Activated gamma-delta T cell (primary cell): ENCODE data around the gene KDM4B.

ENCODE experiments used
- DNase-seq: peaks from one replicate; lab custom pipeline; 2025; lab: John Stamatoyannopoulos, UW

KDM4B gene

DNA sequence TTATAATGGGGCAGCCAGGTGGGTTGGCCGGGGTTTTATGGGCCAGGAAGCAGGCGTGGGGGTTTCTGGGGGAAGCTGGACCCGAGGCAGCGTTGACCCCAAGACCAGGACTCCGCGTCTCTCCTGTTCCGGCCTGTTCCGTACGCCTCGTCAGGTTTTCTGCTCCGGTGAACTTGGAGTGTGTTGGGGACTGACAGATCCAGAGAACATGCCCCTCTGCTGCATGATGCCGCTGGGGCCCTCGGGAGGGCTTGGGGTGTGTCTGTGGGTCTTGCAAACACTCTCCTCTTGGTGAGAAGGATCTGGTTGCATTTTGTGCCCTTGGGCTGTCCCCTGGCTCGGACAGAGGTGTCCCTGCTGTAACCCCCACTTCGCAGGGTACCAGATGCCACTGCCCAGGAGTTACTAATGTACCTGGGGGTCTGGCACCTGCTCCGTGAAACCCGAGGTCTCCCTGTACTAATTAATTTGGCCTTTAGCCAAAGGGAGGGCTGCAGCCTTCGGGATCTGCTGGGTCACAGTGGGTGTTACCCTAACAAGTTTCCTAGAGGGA lies 15.6 kb downstream of the KDM4B start:
- DNase-seq: no peak

DNA sequence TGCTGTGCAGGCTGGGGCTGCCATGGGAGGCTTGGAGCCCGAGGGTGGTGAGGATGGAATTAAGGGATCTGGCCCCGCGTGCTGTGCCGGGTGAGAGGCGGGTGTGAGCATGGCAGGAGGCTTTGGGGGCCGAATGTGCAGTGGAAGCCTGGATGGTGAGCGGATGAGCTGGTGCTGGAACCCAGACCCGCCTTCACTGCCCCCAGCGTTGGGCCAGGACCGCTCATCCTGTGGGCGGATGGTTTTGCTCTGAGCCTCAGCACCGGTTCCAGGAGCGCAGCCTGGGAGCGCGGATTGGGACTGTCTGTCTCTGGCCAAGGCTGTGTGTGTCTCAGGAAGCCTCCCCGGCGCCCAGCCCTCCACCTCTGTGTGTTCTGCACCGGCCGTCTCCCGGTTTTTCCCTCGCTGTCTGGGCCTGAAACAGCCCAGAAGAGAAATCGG lies 16.7 kb downstream of the KDM4B start:
- no peak for DNase-seq

DNA sequence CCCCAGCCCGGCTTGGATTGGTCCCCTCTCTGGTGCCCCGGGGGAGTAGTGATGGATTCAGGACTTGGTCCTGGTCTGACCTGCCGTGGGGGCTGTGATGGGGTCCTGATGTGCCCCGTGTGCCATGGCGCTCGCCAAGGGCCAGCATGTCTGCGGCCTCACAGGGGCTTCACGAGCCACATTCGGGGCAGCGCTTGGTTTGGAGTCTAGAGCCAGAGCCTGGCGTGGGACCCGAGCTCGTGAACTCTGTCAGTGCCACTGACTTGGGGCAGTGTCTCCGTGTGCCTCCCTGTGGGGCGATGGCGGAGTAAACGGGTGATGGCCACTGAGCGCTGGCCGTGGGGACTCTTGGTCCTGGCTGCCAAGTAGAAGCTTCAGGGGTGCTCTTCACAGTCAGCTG lies 17.1 kb downstream of the KDM4B start:
- DNase-seq: no peak

DNA sequence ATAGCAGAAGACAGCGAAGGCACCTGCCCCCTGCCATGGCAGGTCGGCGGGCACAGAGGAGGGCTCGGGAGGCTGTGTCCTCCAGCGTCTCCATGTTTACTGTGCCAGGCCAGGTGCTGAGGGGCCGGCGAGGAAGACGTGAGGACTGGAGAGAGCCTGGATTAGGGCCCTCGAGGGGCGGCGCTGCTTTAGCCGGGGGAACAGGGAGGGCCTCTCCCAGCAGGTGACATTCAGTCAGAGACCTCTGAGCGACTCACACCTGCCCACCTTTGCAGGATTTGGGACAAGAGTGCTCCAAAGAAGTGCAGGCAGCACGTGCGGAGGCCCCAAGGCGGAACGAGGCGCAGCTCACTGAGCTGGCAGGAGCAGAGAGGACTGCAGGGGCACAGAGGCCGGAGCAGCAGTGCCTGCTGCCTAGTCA lies 17.6 kb downstream of the KDM4B start:
- DNase-seq: no peak

DNA sequence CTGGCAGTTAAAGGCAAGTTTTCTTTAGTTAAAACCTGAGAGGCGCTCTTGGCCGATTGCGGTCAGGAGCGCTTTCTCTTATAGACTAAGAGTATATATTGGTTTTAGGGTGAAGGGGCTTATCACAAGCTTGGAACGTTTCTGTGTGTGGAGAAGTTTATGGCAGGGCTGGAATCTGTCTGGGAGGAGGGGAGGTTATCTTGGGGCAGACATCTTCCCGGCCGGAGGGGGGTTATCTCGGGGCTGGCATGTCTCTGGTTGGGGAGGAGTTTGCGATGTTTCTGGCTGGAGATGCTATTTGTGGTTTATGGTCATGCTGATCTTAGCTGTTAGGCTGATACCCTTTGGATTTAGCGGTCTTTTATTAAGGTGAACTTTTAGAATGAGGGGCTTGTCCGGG lies 18.3 kb downstream of the KDM4B start:
- DNase-seq: no peak

DNA sequence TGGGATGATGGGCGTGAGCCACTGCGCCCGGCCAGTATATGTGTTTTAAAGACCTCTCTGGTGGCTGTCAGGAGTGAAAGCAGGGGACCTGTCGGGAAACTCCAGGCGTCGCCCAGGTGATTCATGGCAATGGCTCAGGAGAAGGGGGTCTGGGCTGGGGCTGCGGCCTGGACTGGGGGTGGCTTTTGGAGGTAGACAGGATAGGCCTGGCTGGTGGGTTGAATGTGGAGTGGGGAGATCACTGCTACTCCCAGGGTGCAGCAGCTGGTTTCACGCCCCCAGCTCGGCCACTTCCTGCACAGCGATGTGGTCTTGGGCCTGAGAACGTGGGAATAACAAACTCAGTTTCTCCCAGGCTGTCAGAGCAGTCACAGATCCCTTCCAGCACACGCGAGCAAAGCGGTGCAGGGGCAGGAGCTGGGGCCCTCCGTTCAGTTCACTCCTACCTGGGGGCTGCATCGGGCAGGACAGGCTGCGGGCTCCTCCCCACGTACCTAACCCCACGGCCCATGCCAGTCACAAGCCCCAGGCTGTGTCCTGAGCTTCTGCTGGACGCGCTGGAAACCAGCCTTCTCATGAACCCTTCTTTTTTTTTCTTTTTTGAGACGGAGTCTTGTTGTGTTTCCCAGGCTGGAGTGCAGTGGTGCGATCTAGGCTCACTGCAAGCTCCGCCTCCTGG lies 18.9 kb downstream of the KDM4B start:
- DNase-seq: no peak

DNA sequence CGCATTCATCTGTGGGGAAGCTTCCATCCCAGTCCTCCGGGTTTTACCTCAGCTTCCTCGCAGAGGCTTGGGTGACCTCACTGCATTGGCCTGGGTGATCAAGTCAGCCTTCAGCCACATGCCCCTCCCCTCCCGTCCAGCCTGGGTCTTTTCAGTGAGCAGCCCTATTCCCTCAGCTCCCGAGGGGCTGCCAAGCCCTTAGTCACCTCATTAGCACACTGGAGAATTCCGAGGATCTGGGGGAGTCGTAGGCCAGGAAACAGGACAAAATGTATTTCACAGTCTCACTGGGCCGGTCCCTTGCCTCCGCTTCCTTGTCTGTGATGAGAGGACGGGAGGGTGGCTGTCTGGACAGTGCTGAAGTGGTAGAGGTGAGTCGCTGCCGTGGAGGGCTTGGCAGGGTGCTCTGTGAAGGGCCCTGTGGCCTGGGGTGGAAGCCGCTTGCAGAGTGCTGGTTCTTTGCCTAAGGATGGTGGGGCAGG lies 19.9 kb downstream of the KDM4B start:
- DNase-seq: no peak

DNA sequence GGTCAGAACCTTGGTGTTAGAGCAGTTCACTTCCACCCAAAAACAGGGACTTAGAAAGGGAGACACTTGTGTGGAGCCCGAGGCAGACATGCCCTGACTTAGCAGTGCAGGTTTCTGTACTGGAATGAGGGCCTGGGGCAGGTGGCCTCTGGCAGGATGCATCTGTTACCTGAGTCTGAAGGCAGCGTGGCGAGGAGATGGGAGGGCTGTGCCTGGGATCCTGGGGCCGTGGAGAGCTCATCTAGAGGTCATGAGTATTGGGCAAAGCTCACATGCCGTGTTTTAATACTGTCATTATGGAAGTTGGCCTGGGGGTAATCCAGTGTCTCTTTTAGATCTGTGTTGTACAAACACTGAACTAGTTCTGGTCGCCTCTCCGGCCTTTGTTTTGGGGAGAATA lies 21.4 kb downstream of the KDM4B start:
- DNase-seq: no peak

DNA sequence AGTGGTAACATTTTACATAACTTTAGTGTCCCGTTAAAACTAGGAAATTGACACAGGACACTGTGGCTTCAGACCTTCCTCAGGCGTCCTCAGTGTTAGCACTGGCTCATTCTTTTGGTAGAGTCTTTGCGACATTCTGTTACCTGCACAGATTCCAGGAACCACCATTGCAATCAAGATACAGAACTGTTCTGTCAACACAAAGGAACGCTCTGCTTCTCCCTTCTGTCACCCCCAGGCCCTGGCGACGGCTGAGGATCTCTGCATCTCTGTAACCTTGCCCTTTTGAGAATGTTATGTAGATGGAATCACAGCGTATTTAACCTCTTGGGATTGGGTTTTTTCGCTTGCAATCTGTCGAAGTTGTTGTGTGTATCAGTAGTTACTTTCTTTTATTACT lies 22.6 kb downstream of the KDM4B start:
- no peak for DNase-seq

DNA sequence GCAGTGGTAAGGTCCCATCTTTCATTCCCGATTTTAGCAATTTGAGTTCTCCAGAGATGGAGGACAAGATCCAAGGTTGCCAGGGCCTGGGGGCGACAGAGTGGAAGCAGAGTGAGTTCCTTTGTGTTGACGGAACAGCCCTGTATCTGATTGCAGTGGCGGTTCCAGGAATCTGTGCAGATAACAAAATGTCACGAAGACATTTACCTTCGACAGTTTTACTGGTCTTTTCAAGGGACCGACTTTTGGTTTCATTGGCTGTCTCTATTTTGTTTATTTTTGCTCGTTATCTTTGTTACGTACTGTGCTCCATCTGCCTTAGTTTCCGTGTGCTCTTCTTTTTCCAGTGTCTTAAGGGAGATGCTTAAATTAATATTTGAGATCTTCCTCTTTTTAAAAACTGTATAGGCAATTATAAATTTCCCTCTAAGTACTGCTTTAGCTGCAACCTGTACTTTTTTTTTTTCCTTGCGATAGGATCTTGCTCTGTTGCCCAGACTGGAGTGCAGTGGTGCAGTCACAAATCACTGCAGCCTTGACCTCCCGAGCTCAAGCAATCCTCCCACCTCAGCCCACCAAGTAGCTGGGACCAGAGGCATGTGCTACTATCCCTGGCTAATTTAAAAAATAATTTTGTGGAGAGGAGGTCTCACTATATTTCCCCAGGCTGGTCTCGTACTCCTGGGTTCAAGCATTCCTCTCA lies 23.2 kb downstream of the KDM4B start:
- DNase-seq: no peak

DNA sequence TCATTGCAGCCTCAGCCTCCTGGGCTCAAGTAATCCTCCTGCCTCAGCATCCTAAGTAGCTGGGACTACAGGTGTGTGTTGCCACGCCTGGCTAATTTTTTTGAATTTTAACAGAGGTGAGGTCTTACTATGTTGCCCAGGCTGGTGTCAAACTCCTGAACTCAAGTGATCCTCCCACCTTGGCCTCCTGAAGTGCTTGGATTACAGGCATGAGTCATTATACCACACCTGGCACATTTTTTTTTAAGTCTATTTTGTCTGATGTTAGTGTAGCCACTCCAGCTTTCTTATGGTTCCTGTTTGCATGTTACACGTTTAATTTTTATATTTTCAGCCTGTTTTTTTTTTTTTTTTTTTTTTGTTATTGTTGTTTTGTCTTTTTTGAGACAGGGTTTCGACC lies 24.8 kb downstream of the KDM4B start:
- DNase-seq: no peak

DNA sequence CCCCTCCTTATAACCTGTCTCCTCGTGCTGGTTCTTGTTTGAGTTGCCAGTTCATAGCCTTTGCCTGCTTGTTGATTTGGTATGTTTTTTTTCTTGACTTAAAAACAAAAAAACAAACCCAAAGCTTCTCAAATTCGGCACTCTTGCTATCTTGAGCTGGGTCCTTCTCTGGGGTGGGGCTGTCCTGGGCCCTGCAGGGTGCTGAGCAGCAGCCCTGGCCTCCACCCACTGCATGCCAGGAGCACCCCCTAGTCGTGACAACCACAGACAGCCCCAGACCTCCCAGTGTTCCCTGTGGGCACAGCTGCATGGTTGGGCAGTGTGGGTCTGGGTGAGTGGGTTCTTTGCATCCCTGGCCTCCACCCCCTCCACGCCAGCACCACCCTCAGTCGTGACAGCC lies 27.8 kb downstream of the KDM4B start:
- DNase-seq: no peak

DNA sequence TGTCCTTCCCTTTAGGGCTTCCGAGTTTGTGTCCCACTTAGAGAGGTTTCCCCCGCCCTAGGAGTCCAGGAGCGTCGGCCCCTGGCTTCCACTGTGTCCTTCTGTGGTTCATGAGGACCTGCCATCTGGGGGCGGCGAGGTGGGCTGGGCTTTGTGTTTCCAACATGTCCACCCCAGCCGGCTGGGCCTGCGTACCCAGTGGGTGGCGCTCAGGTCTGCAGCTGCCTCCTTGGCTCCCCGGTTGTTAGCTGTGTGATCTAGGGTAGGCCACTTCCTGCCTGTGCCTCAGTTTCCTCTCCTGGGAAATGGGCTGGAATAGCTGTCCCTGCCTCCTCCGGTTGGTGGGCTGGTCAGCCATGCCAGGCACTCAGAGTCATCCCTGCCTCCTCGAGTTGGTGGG lies 28.4 kb downstream of the KDM4B start:
- DNase-seq: no peak

DNA sequence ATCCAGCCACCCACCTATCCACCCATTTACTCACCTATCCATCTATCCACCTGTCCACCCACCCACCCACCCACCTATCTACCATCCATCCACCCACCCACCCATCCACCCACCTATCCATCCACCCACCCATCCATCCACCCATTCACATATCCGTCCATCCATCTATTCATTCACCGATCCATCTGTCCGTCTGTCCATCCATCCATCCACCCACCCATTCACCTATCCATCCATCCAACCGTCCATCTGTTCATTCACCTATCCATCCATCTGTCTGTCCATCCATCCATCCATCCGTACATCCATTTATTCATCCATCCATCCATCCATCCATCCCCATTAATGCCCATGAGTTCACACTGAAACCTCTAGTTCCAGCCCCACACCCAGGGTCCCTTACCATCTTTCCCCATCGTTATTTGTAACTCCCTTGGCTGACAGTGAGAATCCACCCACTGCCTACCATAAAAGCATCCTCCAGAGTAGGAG lies 31.3 kb downstream of the KDM4B start:
- DNase-seq: no peak

DNA sequence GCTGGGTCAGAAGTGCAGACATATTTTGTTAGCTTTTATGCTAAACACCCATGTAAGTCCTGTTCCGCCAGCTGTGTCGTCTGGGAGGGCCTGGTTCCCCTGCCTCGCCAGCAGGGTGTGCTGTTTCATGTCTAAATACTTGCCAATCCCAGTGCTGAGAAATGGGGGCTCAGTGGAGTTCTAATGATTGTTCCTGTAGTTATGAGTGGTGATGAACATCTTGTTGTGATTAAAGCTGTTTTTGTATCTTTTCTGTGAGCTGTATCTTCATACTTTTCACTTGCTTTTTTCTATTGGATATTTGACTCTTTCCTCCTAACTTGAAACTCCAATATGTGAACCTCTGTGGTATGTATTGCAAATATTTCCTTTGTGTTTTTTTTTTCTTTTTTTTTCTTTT lies 32.7 kb downstream of the KDM4B start:
- no peak for DNase-seq

DNA sequence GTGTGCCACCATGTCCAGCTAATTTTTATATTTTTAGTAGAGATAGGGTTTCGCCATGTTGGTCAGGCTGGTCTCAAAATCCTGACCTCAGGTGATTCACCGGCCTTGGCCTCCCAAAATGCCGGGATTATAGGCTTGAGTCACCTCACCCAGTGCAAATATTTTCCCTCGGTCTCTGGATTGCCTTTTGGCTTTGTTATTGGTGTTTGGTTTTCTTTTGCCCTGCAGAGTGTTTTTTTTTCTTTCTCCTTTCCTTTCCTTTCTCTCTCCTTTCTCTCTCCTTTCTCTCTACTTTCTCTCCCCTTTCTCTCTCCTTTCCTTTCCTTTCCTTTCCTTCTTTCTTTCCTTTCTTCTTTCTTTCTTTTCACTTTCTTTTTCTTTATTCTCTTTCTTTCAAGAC lies 33.2 kb downstream of the KDM4B start:
- no peak for DNase-seq

DNA sequence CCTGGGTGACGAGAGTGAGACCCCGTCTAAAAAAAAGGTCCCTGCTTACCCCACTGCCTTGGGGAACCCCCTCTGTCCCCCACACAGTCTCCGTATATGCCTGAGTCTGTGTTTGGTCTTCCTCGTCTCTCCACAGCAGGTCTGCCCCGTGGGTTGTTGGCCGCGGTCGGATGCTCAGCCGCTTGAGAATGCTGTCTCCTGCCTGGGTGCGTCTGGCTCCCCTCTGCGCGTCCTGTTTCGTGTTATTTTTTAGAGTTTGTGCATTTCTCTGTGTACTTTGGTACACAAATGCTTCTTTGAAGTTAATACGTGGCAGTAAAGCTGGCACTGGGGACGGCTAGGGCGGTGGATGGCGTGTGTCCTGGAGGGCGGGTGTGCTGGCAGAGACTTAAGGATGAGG lies 34.9 kb downstream of the KDM4B start:
- no peak for DNase-seq

DNA sequence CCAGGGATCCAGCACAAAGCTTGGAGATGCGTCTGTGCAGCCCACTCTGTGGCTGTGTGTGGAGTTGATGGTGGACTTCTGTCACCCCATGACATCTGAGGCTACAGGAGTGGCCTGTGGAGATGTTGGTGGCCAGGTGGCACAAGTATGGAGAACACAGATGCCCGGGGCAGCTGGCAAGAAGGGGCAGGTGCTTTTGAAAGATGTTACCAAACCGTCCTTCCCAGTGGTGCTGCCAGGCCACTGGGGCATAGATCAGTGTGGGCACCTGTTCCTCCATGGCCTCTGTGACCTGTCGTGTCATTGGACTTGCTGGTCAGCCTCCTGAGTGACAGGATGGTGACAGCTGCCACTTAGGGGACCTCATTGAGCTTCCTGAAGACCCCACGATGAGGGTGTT lies 36.2 kb downstream of the KDM4B start:
- DNase-seq: no peak

DNA sequence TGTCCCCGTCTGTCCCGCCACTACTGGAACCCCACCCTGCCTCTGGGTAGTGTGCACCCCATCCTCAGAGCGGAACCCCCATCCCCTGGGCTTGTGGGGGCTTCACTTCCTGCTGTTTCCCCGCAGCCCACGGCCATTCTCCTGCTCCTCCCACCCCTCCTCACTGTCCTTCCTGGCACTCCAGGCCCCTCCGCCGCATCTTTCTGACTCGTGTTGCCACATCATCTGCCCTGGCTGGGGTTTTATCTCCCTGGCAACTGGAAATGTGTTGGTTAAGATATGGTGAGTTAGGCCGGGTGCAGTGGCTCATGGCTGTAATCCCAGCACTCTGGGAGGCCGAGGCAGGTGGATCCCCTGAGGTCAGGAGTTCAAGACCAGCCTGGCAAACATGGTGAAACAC lies 37.3 kb downstream of the KDM4B start:
- DNase-seq: no peak

DNA sequence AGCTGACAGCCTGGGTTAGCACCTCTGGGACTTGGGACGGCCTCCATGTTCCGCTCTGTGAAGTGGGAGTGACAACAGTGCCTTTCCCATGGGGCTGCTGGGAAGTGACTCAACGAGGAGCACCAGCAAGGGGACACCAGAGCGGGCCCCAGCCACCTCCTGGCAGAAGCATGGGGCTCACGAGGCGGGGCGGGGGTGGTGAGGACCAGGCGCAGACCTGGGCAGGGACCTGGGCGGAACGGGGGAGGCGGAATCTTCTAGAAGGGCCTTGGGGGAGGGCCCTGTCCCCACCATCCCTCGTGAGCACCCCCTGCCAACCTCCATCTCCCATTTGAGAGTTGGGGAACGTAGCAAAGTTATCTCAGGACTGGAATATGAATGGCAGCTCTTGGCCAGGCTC lies 37.9 kb downstream of the KDM4B start:
- DNase-seq: no peak

DNA sequence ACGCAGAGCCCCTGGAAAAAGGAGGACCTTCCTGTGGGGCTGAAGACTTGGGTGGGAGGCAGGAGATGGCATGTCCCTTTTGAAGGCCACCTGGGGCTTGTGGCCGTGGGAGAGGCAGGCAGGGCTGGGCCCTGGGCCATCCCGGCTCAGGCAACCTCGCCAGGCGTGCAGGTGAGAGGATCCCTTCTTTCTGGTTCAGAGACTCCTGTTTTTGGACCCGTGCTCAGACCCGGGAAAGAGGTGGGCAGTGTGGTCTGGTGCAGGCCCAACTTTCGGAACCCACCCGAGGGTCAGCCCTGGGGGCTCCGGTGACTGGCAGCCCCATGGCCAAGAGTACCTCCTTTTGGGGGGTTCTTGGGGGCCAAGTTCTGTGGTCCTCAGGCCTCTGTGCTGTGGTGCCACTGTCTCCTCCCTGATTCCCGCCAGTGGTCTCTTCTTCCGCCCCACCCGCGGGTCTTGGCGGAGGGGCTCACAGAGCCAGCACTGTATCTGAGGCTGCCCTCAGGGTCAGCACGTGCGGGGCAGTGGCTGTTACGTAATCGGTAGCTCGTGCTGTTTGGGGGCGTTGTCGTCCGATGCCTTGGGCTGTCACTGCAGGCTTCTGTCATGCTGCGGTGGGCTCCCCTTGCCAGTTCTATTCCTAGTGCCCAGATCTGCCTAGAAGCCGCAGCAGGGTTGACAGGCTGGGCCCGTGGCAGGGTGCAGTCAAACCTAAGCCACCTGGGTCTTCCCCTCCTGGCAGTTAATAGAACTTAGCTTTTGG lies 42.7 kb downstream of the KDM4B start:
- DNase-seq: no peak

DNA sequence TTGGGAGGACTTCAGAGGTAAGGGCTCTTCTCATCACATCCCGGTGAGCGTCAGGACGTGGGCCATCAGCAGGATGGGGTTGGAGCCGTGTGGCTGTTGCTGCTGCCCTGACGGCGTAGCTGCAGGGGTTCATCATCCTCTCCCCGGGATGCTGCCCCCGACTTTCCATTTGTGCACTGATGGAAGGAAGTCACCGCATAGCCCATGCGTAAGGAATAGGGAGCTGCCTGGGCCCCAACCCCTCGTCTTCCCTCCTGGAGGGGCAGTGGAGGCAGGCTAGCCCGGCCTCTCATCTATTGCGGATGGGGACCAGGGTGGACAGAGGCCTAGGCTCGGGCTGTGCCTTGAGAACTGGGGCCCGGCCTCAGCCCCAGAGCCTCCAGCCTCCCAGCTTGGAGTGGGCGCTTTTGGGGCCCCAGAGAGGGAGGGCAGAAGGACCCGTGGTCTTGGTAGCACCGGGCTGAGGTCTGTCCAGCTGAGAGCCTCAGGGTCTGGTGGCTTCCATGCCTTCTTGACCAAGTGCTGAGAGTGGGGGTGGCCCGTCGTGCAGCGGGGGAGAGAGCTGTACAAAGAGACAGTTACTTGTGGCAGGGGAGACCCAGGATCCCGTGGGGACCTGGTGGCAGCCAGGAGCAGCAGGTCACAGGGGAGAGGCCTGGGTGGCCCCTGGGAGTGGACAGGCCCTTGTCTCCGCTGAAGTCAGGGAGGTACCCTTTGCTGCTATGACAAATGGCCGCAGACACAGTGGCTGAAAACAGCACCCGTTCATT lies 44.0 kb downstream of the KDM4B start:
- DNase-seq: no peak
